Tibial nerve (tissue), 4 donors: ENCODE measurements around the gene PHYKPL. TPM values are rescaled to one million over a fixed set of nuclear protein-coding genes. Genes with fewer than 3 reads are reported as not detected.
A peak's percentile ranks its signal among the peaks of the same experiment; 100 is the strongest.

Source experiments
- DNase-seq, 2 donors: peaks; one replicate each; pipeline ENCODE4 v3.0.0-alpha.2; 2019; ENCODE audit warnings: low spot score in 2 of 2
- H3K27ac ChIP-seq, 4 donors: fragments of 200-600 bp; sonication (generic) in 3 of 4; one replicate each; pipeline ENCODE4 v1.5.1; 2017 to 2019; ENCODE audit warnings: mild to moderate bottlenecking in 1 of 4
- H3K27me3 ChIP-seq, 2 donors: fragments of 200-600 bp; sonication (generic) in 1 of 2; one replicate each; pipeline versions ENCODE4 v1.5.1 to v1.6.0; 2017 to 2019
- H3K36me3 ChIP-seq, 3 donors: fragments of 200-600 bp; sonication (generic); one replicate each; pipeline ENCODE4 v1.5.1; 2018 to 2019
- H3K4me1 ChIP-seq, 4 donors: fragments of 200-600 bp; sonication (generic) in 3 of 4; one replicate each; pipeline ENCODE4 v1.5.1; 2017 to 2019
- H3K4me3 ChIP-seq, 4 donors: fragments of 200-600 bp; sonication (generic) in 3 of 4; one replicate each; pipeline ENCODE4 v1.5.1; 2017 to 2019; ENCODE audit warnings: mild to moderate bottlenecking in 1 of 4, moderate library complexity in 1 of 4
- H3K9me3 ChIP-seq, 4 donors: fragments of 200-600 bp; sonication (generic) in 3 of 4; one replicate each; pipeline ENCODE4 v1.5.1; 2017 to 2019
- CTCF ChIP-seq, 5 experiments: fragments of 200-600 bp in 3 of 5; fragments of 450-650 bp in 2 of 5; sonication (generic) in 3 of 5; IDR thresholded peaks; one replicate each; pipeline ENCODE4 v1.5.1; 2016 to 2019; ENCODE audit warnings: antibody characterized with exemption in 5 of 5, mild to moderate bottlenecking in 3 of 5, moderate library complexity in 2 of 5
- EP300 ChIP-seq, 2 donors: sonication (generic); formaldehyde crosslinking; IDR thresholded peaks; one replicate each; pipeline ENCODE4 v1.6.1; 2017; ENCODE audit warnings: antibody characterized with exemption in 2 of 2, mild to moderate bottlenecking in 1 of 2
- POLR2A ChIP-seq, 2 donors: fragments of 450-650 bp; IDR thresholded peaks; one replicate each; pipeline ENCODE4 v1.6.1; 2017; ENCODE audit warnings: antibody characterized with exemption in 2 of 2, mild to moderate bottlenecking in 2 of 2, moderate library complexity in 2 of 2
- WGBS, 2 donors: methylation state at CpG; one replicate each; pipeline ENCODE4 v1.1.5; 2018; 5-methylcytosine and 5-hydroxymethylcytosine counted together
- total RNA-seq, 4 donors: library from RNA; depleted of rRNA; stranded (reverse); fragments of >200 nt; gene quantifications; one replicate each; pipeline ENCODE4 v1.1.0, GENCODE V29; 2016

Gene PHYKPL
- total RNA-seq, 4 donors from 2014 or later, result 77.2 to 121 (median 97.1) TPM

GRCh38 chr5:178238313-178238635 is 5.7 kb upstream of the PHYKPL start:
- no peak overlapping the region for H3K27ac ChIP-seq
- TF ChIP-seq EP300 (IDR thresholded peaks at IDR 0.05), result no peak
- no peak for TF ChIP-seq POLR2A (IDR thresholded peaks at IDR 0.05)
- TF ChIP-seq CTCF (IDR thresholded peaks at IDR 0.05), result no peak
- WGBS, 2 donors, result 94 to 98% methylated on average over 6 of the region's 6 CpGs
- no peaks in the 10 kb centered on the region for H3K9me3 ChIP-seq
- no peak overlapping the region for H3K4me3 ChIP-seq
- no peak for DNase-seq
- H3K36me3 ChIP-seq, result no peaks in the 10 kb centered on the region
- peaks cover 0 to 59% (median 18%) of the 10 kb centered on the region in 4 donors for H3K4me1 ChIP-seq
- H3K27me3 ChIP-seq, result no peaks in the 10 kb centered on the region

- no peak for DNase-seq
- Histone ChIP-seq H3K4me1 (peaks cover 0 to 65% (median 21%) of the 10 kb centered on the region in 4 donors), H3K27ac (peak overlapping the region in 1 of 4 donors; percentile 55), H3K4me3 (no peak overlapping the region), H3K9me3 (no peaks in the 10 kb centered on the region), H3K36me3 (no peaks in the 10 kb centered on the region), H3K27me3 (no peaks in the 10 kb centered on the region)
- 60 to 68% methylated on average over 8 to 12 of the region's 13 CpGs for WGBS, 2 donors
- TF ChIP-seq POLR2A (IDR thresholded peaks at IDR 0.05), result no peak
These were observed 5.1 kb upstream of the PHYKPL start for GRCh38 chr5:178237431-178238312.

- H3K4me1 ChIP-seq, result peaks cover 0 to 68% (median 23%) of the 10 kb centered on the region in 4 donors
- TF ChIP-seq EP300 (IDR thresholded peaks at IDR 0.05) (peak in 1 of 2 donors; percentile 18), POLR2A (IDR thresholded peaks at IDR 0.05) (no peak)
- peak in 1 of 2 donors; percentile 40 for DNase-seq
- H3K36me3 ChIP-seq, result no peaks in the 10 kb centered on the region
- no peak overlapping the region for H3K4me3 ChIP-seq
- H3K9me3 ChIP-seq, result no peaks in the 10 kb centered on the region
- 23 to 30% methylated on average over 4 of the region's 4 CpGs for WGBS, 2 donors
- no peaks in the 10 kb centered on the region for H3K27me3 ChIP-seq
- H3K27ac ChIP-seq, result peak overlapping the region in 2 of 4 donors; percentile 47 to 55
These were observed 4.1 kb upstream of the PHYKPL start for GRCh38 chr5:178236679-178237078.

- peaks cover 0 to 69% (median 29%) of the 10 kb centered on the region in 4 donors for H3K4me1 ChIP-seq
These were observed 3.5 kb upstream of the PHYKPL start for GRCh38 chr5:178236126-178236525.

GRCh38 chr5:178235588-178235974 is 3.0 kb upstream of the PHYKPL start:
- Histone ChIP-seq H3K27ac (no peak overlapping the region), H3K9me3 (no peaks in the 10 kb centered on the region), H3K4me3 (no peak overlapping the region), H3K36me3 (peaks cover 0 to 9% (median 0%) of the 10 kb centered on the region in 3 donors), H3K27me3 (no peaks in the 10 kb centered on the region), H3K4me1 (peaks cover 0 to 71% (median 34%) of the 10 kb centered on the region in 4 donors)
- TF ChIP-seq POLR2A (IDR thresholded peaks at IDR 0.05) (no peak), CTCF (IDR thresholded peaks at IDR 0.05) (no peak), EP300 (IDR thresholded peaks at IDR 0.05) (no peak)
- no peak for DNase-seq
- WGBS, 2 donors, result 68 to 79% methylated on average over 3 of the region's 3 CpGs

More at GRCh38 chr5:178236126-178236525, 3.5 kb upstream of the PHYKPL start:
- peak overlapping the region in 1 of 4 donors; percentile 20 for H3K27ac ChIP-seq
- H3K36me3 ChIP-seq, result peaks cover 0 to 3% (median 0%) of the 10 kb centered on the region in 3 donors
- whole genome bisulfite sequencing, 2 donors, result 89 to 92% methylated on average over 8 to 9 of the region's 9 CpGs
- no peaks in the 10 kb centered on the region for H3K9me3 ChIP-seq
- no peaks in the 10 kb centered on the region for H3K27me3 ChIP-seq
- TF ChIP-seq EP300 (IDR thresholded peaks at IDR 0.05) (no peak), POLR2A (IDR thresholded peaks at IDR 0.05) (no peak), CTCF (IDR thresholded peaks at IDR 0.05) (no peak)
- DNase-seq, result no peak
- no peak overlapping the region for H3K4me3 ChIP-seq
